ENCODE results near the gene MMS19. TPM values are rescaled to one million over a fixed set of nuclear protein-coding genes. Genes with fewer than 3 reads are reported as not detected.
"Not testable (repeated sequence)": the region's sequence is repeated elsewhere in the genome, so short reads cannot be mapped to it uniquely, and the experiment has no call there.

Gene MMS19
- total RNA-seq, 2 experiments from 2014 or later = 71.7 to 73.3 TPM

DNA sequence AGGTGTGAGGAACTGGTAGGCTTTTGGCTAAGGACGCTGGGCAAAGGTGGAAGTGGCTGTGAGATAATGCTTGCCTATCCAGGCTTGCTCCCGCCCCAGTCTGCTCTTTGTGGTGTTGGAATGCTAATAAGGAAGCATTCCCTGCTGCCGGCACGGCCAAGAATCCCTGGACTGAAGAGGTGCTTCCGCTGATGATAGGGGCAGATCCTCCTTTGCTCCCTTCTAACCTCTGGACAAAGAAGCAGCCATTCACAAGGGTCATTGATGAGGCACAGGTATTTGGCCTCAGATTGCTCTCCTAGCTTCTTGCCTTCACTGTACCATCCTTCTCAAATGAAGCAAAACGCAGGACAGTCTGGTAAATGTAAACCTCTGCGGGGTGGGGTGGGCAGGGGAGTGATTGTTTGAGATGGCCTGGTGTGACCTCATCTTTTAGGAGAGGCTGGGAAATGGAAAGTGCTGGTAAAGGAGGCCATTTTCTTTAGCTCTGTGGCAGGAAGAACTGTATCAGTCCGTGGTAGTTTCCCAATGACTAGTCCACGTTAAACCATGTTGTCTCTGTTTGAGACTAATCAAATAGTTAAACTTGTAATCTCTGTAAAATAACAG lies 70.5 kb downstream of the MMS19 start:
- ATAC-seq (peak; percentile 8), DNase-seq (no peak)
- Mint-ChIP-seq H3K27me3 (ENCODE audit: low read depth) (no peaks in the 10 kb centered on the region), H3K27ac (peak overlapping the region; percentile 94), H3K36me3 (ENCODE audit: low read depth) (peaks cover 60% of the 10 kb centered on the region), H3K9me3 (ENCODE audit: insufficient read depth) (no peaks in the 10 kb centered on the region), H3K4me1 (ENCODE audit: low read depth) (peaks cover 38% of the 10 kb centered on the region), H3K4me3 (peak overlapping the region; percentile 91)
- CTCF ChIA-PET = interaction anchor here (0.8 to 2.4 kb wide), 10 partner anchors 10 to 148 kb away, joined by 3 to 12 read pairs (median 4); partner anchors contain the start of gene RRP12
- POLR2A ChIA-PET = interaction anchor here (0.7 to 2.5 kb wide), 6 partner anchors 9 to 69 kb away, joined by 3 to 10 read pairs (median 5); partner anchors contain the start of gene RRP12

DNA sequence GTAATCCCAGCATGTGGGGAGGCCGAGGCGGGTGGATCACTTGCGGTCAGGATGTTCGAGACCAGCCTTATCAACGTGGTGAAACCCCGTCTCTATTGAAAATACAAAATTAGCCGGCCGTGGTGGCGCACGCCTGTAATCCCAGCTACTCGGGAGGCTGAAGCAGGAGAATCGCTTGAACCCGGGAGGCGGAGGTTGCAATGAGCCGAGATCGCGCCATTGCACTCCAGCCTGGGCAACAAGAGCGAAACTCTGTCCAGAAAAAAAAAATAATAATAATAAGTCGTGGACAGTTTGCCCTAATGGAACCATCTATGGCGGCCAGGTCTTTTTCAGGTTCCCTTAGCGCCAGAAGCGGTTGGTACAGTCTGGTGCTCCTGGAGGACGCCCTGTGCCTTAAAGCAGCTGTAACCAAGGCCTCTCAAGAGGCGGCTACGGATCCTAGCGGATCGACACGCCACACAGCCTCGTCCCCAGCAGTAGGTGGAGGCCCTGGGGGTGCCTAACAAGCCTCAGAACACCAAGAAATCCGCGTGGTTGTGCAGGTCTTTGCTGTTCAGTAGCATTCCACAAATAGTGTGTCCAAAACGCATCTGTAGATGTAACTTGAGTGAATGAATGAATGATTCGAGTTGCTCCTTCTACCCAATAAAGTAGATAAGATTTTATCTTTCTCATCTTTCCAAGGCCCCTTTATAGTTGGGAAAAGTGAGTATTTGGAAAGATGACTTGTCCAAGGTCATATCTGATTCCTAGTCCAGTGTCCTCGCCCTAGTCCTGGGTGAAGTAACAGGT lies 71.2 kb downstream of the MMS19 start:
- Mint-ChIP-seq H3K4me3 (peak overlapping the region; percentile 91), H3K27ac (peak overlapping the region; percentile 94), H3K36me3 (ENCODE audit: low read depth) (peaks cover 58% of the 10 kb centered on the region), H3K27me3 (ENCODE audit: low read depth) (no peaks in the 10 kb centered on the region), H3K4me1 (ENCODE audit: low read depth) (peaks cover 38% of the 10 kb centered on the region), H3K9me3 (ENCODE audit: insufficient read depth) (no peaks in the 10 kb centered on the region)
- no peak for DNase-seq
- ChIA-PET POLR2A (interaction anchor here (0.7 to 2.5 kb wide), 5 partner anchors 8 to 69 kb away, joined by 3 to 10 read pairs (median 6); partner anchors contain the start of gene RRP12), CTCF (interaction anchor here (0.8 to 2.4 kb wide), 9 partner anchors 12 to 148 kb away, joined by 3 to 12 read pairs (median 4); partner anchors contain the start of gene RRP12)
- no peak for ATAC-seq

DNA sequence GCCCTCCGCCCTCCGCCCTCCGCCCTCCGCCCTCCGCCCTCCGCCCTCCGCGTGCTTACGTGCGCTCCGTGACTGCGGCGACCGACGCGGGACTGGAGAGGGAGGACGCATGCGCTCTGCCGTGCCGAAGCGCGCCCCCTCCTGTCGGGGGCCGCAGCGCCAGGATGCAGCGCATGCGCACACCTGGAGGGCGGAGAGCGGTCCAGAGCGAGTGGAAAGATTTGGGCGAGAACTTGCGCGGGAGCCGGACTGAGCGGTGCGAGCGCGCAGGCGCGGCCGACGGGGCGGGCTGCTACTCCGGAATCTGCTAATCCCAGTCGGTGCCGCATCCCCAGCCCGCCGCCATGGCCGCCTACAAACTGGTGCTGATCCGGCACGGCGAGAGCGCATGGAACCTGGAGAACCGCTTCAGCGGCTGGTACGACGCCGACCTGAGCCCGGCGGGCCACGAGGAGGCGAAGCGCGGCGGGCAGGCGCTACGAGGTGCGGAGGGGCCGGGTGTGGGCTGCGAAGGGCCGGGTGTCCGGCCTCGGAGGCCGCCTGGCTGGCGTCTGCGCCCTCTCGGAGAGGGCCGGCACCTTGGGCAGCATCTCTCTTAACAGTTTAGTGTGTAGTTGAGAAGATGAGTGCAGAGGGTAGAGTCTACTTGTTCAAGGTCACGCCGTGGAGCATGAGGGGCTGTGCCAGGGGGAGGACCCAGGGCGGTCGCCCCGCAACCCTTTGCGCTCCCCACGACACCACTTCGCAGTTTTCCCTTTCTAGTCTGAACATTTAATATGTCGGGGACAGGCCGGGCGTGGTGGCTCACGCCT lies 72.1 kb downstream of the MMS19 start, which contains the start of gene PGAM1:
Gene PGAM1, plus strand, starts transcription at position 228 of the 812 bp plus-strand sequence. Its CDS starts 117 bp downstream, at position 345.
- Mint-ChIP-seq H3K4me1 (ENCODE audit: low read depth) (peaks cover 40% of the 10 kb centered on the region), H3K27ac (peak within 1 kb of the TSS; percentile 94), H3K4me3 (peak within 1 kb of the TSS; percentile 91), H3K27me3 (ENCODE audit: low read depth) (no peaks in the 10 kb centered on the region), H3K9me3 (ENCODE audit: insufficient read depth) (no peaks in the 10 kb centered on the region), H3K36me3 (ENCODE audit: low read depth) (peaks cover 51% of the 10 kb centered on the region)
- CTCF ChIA-PET = interaction anchor here (1.9 to 4.7 kb wide), 5 partner anchors 11 to 26 kb away, joined by 9 to 34 read pairs (median 12); partner anchors contain the start of gene RRP12
- ATAC-seq = peak; percentile 89
- POLR2A ChIA-PET = interaction anchor here (1.1 to 2.5 kb wide), 3 partner anchors 11 to 26 kb away, joined by 3 to 10 read pairs (median 4); partner anchors contain the start of gene RRP12
- peak; percentile 96 for DNase-seq

DNA sequence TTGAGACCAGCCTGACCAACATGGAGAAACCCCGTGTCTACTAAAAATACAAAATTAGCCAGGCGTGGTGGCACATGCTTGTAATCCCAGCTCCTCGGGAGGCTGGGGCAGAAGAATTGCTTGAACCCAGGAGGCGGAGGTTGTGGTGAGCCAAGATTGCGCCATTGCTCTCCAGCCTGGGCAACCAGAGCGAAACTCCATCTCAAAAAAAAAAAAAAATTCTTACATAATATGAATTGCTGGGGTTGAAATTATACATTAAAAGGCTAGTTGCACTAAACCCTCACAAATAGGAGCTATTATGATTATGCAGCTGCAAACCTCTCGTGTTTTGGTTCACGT lies 74.5 kb downstream of the MMS19 start:
- H3K36me3 Mint-ChIP-seq (ENCODE audit: low read depth) = peaks cover 32% of the 10 kb centered on the region
- DNase-seq; H3K4me3 Mint-ChIP-seq; H3K9me3 Mint-ChIP-seq (ENCODE audit: insufficient read depth); H3K27me3 Mint-ChIP-seq (ENCODE audit: low read depth); ATAC-seq: not testable (repeated sequence)
- ChIA-PET POLR2A (interaction anchor here (0.9 to 1.6 kb wide), 4 partner anchors 11 to 74 kb away, joined by 3 to 8 read pairs (median 3); no protein-coding TSS in a partner anchor), CTCF (interaction anchor here (1.4 to 4.7 kb wide), 6 partner anchors 10 to 225 kb away, joined by 3 to 34 read pairs (median 6); no protein-coding TSS in a partner anchor)
- H3K4me1 Mint-ChIP-seq (ENCODE audit: low read depth) = peaks cover 40% of the 10 kb centered on the region
- peak overlapping the region; percentile 95 for H3K27ac Mint-ChIP-seq

DNA sequence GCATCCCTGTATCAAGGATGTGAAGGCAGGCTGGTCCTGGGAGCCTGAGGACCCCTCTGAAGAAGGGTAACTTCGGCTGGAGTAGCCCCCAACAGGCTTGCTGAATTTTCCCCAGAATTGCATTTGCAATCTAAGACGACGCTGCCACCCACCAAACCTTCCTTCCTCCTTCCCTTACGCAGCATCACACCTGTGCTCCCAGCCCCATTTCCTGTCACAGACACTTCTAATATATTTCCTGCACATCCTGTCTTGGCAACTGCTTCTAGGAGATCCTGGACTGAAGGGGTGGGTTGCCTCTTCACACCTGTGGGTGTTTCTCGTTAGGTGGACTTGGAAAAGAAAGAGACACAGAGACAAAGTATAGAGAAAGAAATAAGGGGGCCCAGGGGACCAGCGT lies 81.7 kb downstream of the MMS19 start:
- DNase-seq (no peak), ATAC-seq (no peak)
- Mint-ChIP-seq H3K9me3 (ENCODE audit: insufficient read depth) (no peaks in the 10 kb centered on the region), H3K36me3 (ENCODE audit: low read depth) (peaks cover 6% of the 10 kb centered on the region), H3K4me3 (no peak overlapping the region), H3K27me3 (ENCODE audit: low read depth) (no peaks in the 10 kb centered on the region), H3K27ac (peak overlapping the region; percentile 76), H3K4me1 (ENCODE audit: low read depth) (peaks cover 67% of the 10 kb centered on the region)
- ChIA-PET CTCF (no interaction called here), POLR2A (no interaction called here)

DNA sequence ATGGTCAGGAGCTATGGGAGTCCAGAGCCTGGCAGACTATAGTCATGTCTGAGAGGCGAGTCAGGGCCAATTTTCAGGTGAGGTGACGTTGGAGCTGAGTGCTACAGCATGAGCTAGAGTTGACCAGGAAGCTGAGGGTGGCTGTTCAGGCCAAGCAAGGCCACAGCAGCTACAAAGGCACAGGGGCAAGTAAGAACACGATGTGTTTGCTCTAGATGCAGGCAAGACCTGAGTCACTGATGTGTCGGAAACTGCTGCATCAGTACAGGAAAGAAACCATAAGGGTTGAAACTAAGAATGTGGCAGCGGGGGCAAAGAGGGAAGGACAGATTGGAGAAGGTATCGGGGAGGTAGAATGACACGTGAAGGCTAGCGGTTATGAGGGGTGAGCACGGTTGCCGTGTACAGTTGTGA lies 85.3 kb downstream of the MMS19 start:
- Mint-ChIP-seq H3K27me3 (ENCODE audit: low read depth) (no peaks in the 10 kb centered on the region), H3K36me3 (ENCODE audit: low read depth) (peaks cover 4% of the 10 kb centered on the region), H3K9me3 (ENCODE audit: insufficient read depth) (no peaks in the 10 kb centered on the region), H3K4me1 (ENCODE audit: low read depth) (peaks cover 57% of the 10 kb centered on the region), H3K4me3 (peak overlapping the region; percentile 18), H3K27ac (peak overlapping the region; percentile 84)
- DNase-seq (peak; percentile 58), ATAC-seq (peak; percentile 6)
- ChIA-PET POLR2A (interaction anchor here (1.0 to 2.1 kb wide), 3 partner anchors 8 to 15 kb away, joined by 3 to 10 read pairs (median 8); no protein-coding TSS in a partner anchor), CTCF (interaction anchor here (1.0 to 3.4 kb wide), 7 partner anchors 8 to 141 kb away, joined by 3 to 39 read pairs (median 5); partner anchors contain the start of genes PGAM1 and RRP12)

DNA sequence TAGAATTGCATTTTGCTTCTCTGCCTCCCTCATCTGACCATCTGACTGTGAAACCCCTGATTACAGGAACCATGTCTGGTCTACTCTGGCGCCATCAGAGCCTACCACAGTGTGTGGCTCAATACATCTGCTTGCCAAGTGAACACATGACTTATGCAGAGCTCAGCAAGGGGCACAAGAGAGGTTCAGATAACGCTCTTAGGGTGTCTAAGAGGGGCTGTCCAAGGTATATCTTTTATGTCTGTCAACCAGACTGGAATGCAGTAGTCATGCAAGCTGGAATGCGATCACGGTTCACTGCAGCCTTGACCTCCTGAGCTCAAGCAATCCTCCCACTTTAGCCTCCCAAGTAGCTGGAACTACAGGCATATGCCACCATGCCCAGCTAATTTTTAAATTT lies 86.8 kb downstream of the MMS19 start:
- no peak for DNase-seq
- Mint-ChIP-seq H3K36me3 (ENCODE audit: low read depth) (peaks cover 4% of the 10 kb centered on the region), H3K9me3 (ENCODE audit: insufficient read depth) (no peaks in the 10 kb centered on the region), H3K4me1 (ENCODE audit: low read depth) (peaks cover 53% of the 10 kb centered on the region), H3K27ac (no peak overlapping the region), H3K4me3 (no peak overlapping the region), H3K27me3 (ENCODE audit: low read depth) (no peaks in the 10 kb centered on the region)
- ATAC-seq = no peak
- ChIA-PET CTCF (interaction anchor here (0.7 to 2.7 kb wide), 3 partner anchors 11 to 38 kb away, joined by 4 to 16 read pairs (median 8); partner anchors contain the start of gene RRP12), POLR2A (interaction anchor here (0.9 kb wide), 1 partner anchor 12 kb away, joined by 3 read pairs; no protein-coding TSS in a partner anchor)

DNA sequence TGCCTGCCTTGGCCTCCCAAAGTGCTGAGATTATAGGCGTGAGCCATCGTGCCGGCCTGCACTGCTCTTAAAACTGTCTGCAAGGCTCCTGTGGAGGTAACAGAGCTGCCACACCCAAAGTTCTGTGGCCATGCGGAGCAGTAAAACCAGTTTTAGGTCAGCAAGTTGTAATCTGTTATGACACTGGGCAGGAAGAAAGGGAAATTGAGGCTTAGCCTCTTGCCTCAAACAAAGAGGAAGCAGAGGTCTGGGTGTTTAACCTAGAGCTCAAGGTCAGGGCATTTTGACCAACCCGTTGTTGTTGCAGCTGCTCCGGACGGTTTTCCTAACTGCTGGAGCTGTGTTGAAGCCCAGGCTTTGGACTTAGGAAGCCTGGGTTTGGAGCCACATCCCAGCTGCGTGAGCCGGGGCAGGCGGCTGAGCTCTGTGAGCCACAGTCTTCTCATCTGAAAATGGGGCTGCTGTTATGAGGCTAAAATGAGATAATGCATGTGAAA lies 89.7 kb downstream of the MMS19 start:
- Mint-ChIP-seq H3K4me1 (ENCODE audit: low read depth) (peaks cover 26% of the 10 kb centered on the region), H3K27ac (no peak overlapping the region), H3K4me3 (no peak overlapping the region), H3K9me3 (ENCODE audit: insufficient read depth) (no peaks in the 10 kb centered on the region), H3K36me3 (ENCODE audit: low read depth) (no peaks in the 10 kb centered on the region), H3K27me3 (ENCODE audit: low read depth) (no peaks in the 10 kb centered on the region)
- POLR2A ChIA-PET = interaction anchor here (1.0 kb wide), 1 partner anchor 15 kb away, joined by 3 read pairs; no protein-coding TSS in a partner anchor
- DNase-seq (no peak), ATAC-seq (no peak)
- CTCF ChIA-PET = interaction anchor here (0.7 to 3.4 kb wide), 14 partner anchors 9 to 204 kb away, joined by 3 to 24 read pairs (median 5); partner anchors contain the start of gene PGAM1

Other genes starting within 250 kb of the MMS19 start
- 10 to 100 TPM; 42.6 to 51.2 TPM for gene ARHGAP19, start 205.8 kb downstream of the MMS19 start, total RNA-seq
- gene FRAT1, start 179.2 kb downstream of the MMS19 start, total RNA-seq = 1 to 10 TPM; 4.2 to 4.4 TPM
- 10 to 100 TPM; 10.0 to 10.4 TPM for gene FRAT2, start 163.7 kb downstream of the MMS19 start, total RNA-seq
- gene RRP12, start 97.1 kb downstream of the MMS19 start, total RNA-seq = 10 to 100 TPM; 30.9 to 35.6 TPM
- gene PGAM1, start 72.2 kb downstream of the MMS19 start, total RNA-seq = 100 to 1,000 TPM; 517 to 529 TPM
- 10 to 100 TPM; 47.1 to 48.2 TPM for gene EXOSC1, start 52.4 kb downstream of the MMS19 start, total RNA-seq
- 10 to 100 TPM; 35.8 to 36.2 TPM for gene ZDHHC16, start 52.2 kb downstream of the MMS19 start, total RNA-seq
- 1 to 10 TPM in 1 of 2 experiments, under 1 TPM in 1; 0.58 to 1.1 TPM for gene UBTD1, start 502 bp upstream of the MMS19 start, total RNA-seq
- under 1 TPM in 1 of 2 experiments, not detected in 1; 0.26 TPM for gene ANKRD2, start 74.4 kb upstream of the MMS19 start, total RNA-seq
- not detected for gene HOGA1, start 86.0 kb upstream of the MMS19 start, total RNA-seq
- gene C10orf62, start 91.3 kb upstream of the MMS19 start, total RNA-seq = not detected
- 1 to 10 TPM; 1.1 to 1.2 TPM for gene MORN4, start 135.1 kb upstream of the MMS19 start, total RNA-seq
- gene PI4K2A, start 142.2 kb upstream of the MMS19 start, total RNA-seq = 1 to 10 TPM; 8.9 to 9.5 TPM
- 1 to 10 TPM; 1.1 to 1.7 TPM for gene AVPI1, start 188.8 kb upstream of the MMS19 start, total RNA-seq
- gene MARVELD1, start 215.3 kb upstream of the MMS19 start, total RNA-seq = 1 to 10 TPM; 2.2 to 2.4 TPM
- 10 to 100 TPM; 23.8 to 27.3 TPM for gene ZFYVE27, start 238.7 kb upstream of the MMS19 start, total RNA-seq